GM12891 (cell line): ENCODE measurements around the gene PARD3.
A peak's percentile ranks its signal among the peaks of the same experiment; 100 is the strongest.
"Not testable (repeated sequence)": the region's sequence is repeated elsewhere in the genome, so short reads cannot be mapped to it uniquely, and the experiment has no call there.

Source experiments
- DNase-seq: peaks from one replicate; pipeline ENCODE4 v3.0.0; 2011; ENCODE audit warnings: low spot score; ENCODE audit not compliant: insufficient read length
- FAIRE-seq: peaks from 2 replicates; lab custom pipeline; 2011; peaks lifted over from hg19 to GRCh38; lab: Jason Lieb, UNC
- PAX5 ChIP-seq: IDR thresholded peaks from 2 replicates; pipeline ENCODE4 v1.6.1; 2011; ENCODE audit warnings: low read length, moderate library complexity, mild to moderate bottlenecking; ENCODE audit not compliant: insufficient read depth, severe bottlenecking
- POLR2A ChIP-seq: IDR thresholded peaks from 2 replicates; pipeline ENCODE4 v1.6.1; 2011; ENCODE audit warnings: low read depth, low read length, control low read depth
- POLR2AphosphoS5 ChIP-seq: IDR thresholded peaks from 2 replicates; pipeline ENCODE4 v1.6.1; 2011; ENCODE audit warnings: low read depth, low read length, control low read depth
- POU2F2 ChIP-seq: IDR thresholded peaks from 2 replicates; pipeline ENCODE4 v1.6.1; 2011; ENCODE audit warnings: low read depth, mild to moderate bottlenecking, control low read depth, low read length, moderate library complexity
- SPI1 ChIP-seq: IDR thresholded peaks from 2 replicates; pipeline ENCODE4 v1.6.1; 2011; ENCODE audit warnings: low read depth, low read length, control low read depth
- TAF1 ChIP-seq: IDR thresholded peaks from 2 replicates; pipeline ENCODE4 v1.6.1; 2011; ENCODE audit warnings: low read depth, low read length, control low read depth

Gene PARD3

GRCh38 chr10:34649385-34649784 lies 165.7 kb downstream of the PARD3 start:
- peak; percentile 13 for FAIRE-seq
- TF ChIP-seq PAX5 (no peak), POU2F2 (no peak), TAF1 (no peak), SPI1 (no peak), POLR2A (no peak), POLR2AphosphoS5 (no peak)
- DNase-seq: no peak

GRCh38 chr10:34648919-34649318 lies 166.2 kb downstream of the PARD3 start:
- DNase-seq (no peak), FAIRE-seq (peak; percentile 62)
- TF ChIP-seq POLR2A: no peak
- TF ChIP-seq SPI1: no peak
- no peak for TF ChIP-seq POLR2AphosphoS5
- TF ChIP-seq TAF1: no peak
- TF ChIP-seq PAX5: no peak
- no peak for TF ChIP-seq POU2F2

- TF ChIP-seq TAF1 (no peak), POU2F2 (no peak), POLR2AphosphoS5 (no peak), PAX5 (no peak), SPI1 (no peak), POLR2A (no peak)
- no peak for FAIRE-seq
- no peak for DNase-seq
Measured at GRCh38 chr10:34647875-34648865, 166.9 kb downstream of the PARD3 start.

- FAIRE-seq (no peak), DNase-seq (no peak)
- TF ChIP-seq PAX5 (no peak), POLR2A (no peak), POU2F2 (no peak), SPI1 (no peak), TAF1 (no peak), POLR2AphosphoS5 (no peak)
Measured at GRCh38 chr10:34647160-34647559, 167.9 kb downstream of the PARD3 start.

GRCh38 chr10:34646331-34646730 lies 168.8 kb downstream of the PARD3 start:
- FAIRE-seq: no peak

GRCh38 chr10:34644815-34645214 lies 170.3 kb downstream of the PARD3 start:
- not testable (repeated sequence) for DNase-seq, FAIRE-seq

More at GRCh38 chr10:34646331-34646730, 168.8 kb downstream of the PARD3 start:
- TF ChIP-seq POLR2AphosphoS5 (no peak), TAF1 (no peak), POLR2A (no peak), PAX5 (no peak), POU2F2 (no peak), SPI1 (no peak)
- no peak for DNase-seq

GRCh38 chr10:34644224-34644623 lies 170.9 kb downstream of the PARD3 start:
- FAIRE-seq: no peak
- TF ChIP-seq POLR2AphosphoS5 (no peak), PAX5 (no peak)
- no peak for DNase-seq

GRCh38 chr10:34643620-34644019 lies 171.5 kb downstream of the PARD3 start:
- TF ChIP-seq POLR2AphosphoS5 (no peak), TAF1 (no peak), SPI1 (no peak)
- FAIRE-seq (no peak), DNase-seq (no peak)

- no peak for DNase-seq
- no peak for TF ChIP-seq TAF1
- no peak for TF ChIP-seq POLR2A
- TF ChIP-seq SPI1: no peak
- TF ChIP-seq POU2F2: no peak
- no peak for TF ChIP-seq PAX5
- TF ChIP-seq POLR2AphosphoS5: no peak
- no peak for FAIRE-seq
Measured at GRCh38 chr10:34641913-34642558, 173.1 kb downstream of the PARD3 start.
